ENCODE data around the gene ATR. TPM values are rescaled to one million over a fixed set of nuclear protein-coding genes. Genes with fewer than 3 reads are reported as not detected.

ATR gene
- polyA plus RNA-seq, 1 donor from 2014 or later = 26.1 TPM

- TF ChIP-seq EZH2 (IDR thresholded peaks at IDR 0.05; ENCODE audit: borderline replicate concordance, insufficient read depth, low read length, poor library complexity, severe bottlenecking) (no peak), SMC3 (conservative IDR thresholded peaks at IDR 0.05; ENCODE audit: poor library complexity) (no peak), CTCF (IDR thresholded peaks at IDR 0.05; ENCODE audit: poor library complexity, severe bottlenecking) (no peak), EP300 (conservative IDR thresholded peaks at IDR 0.05; ENCODE audit: poor library complexity, severe bottlenecking) (no peak), RAD21 (conservative IDR thresholded peaks at IDR 0.05) (no peak), MXI1 (conservative IDR thresholded peaks at IDR 0.05; ENCODE audit: poor library complexity, severe bottlenecking) (no peak), POLR2AphosphoS5 (IDR thresholded peaks at IDR 0.05) (no peak), TAF1 (IDR thresholded peaks at IDR 0.05; ENCODE audit: low read depth) (no peak)
- TF ChIP-seq, protein P1, sequence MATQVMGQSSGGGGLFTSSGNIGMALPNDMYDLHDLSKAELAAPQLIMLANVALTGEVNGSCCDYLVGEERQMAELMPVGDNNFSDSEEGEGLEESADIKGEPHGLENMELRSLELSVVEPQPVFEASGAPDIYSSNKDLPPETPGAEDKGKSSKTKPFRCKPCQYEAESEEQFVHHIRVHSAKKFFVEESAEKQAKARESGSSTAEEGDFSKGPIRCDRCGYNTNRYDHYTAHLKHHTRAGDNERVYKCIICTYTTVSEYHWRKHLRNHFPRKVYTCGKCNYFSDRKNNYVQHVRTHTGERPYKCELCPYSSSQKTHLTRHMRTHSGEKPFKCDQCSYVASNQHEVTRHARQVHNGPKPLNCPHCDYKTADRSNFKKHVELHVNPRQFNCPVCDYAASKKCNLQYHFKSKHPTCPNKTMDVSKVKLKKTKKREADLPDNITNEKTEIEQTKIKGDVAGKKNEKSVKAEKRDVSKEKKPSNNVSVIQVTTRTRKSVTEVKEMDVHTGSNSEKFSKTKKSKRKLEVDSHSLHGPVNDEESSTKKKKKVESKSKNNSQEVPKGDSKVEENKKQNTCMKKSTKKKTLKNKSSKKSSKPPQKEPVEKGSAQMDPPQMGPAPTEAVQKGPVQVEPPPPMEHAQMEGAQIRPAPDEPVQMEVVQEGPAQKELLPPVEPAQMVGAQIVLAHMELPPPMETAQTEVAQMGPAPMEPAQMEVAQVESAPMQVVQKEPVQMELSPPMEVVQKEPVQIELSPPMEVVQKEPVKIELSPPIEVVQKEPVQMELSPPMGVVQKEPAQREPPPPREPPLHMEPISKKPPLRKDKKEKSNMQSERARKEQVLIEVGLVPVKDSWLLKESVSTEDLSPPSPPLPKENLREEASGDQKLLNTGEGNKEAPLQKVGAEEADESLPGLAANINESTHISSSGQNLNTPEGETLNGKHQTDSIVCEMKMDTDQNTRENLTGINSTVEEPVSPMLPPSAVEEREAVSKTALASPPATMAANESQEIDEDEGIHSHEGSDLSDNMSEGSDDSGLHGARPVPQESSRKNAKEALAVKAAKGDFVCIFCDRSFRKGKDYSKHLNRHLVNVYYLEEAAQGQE (IDR thresholded peaks at IDR 0.05; ENCODE audit: borderline replicate concordance) = no peak
These were observed 153.8 kb downstream of the ATR start for GRCh38 chr3:142424754-142425153.

GRCh38 chr3:142418926-142419592 lies 159.5 kb downstream of the ATR start:
- H3K79me2 ChIP-seq (replicated peaks; ENCODE audit: insufficient read depth, low read length) = no peaks in the 10 kb centered on the region
- TF ChIP-seq EZH2 (IDR thresholded peaks at IDR 0.05; ENCODE audit: borderline replicate concordance, insufficient read depth, low read length, poor library complexity, severe bottlenecking) (no peak), SMC3 (conservative IDR thresholded peaks at IDR 0.05; ENCODE audit: poor library complexity) (no peak), TAF1 (IDR thresholded peaks at IDR 0.05; ENCODE audit: low read depth) (no peak), CTCF (IDR thresholded peaks at IDR 0.05; ENCODE audit: poor library complexity, severe bottlenecking) (no peak), MXI1 (conservative IDR thresholded peaks at IDR 0.05; ENCODE audit: poor library complexity, severe bottlenecking) (no peak), EP300 (conservative IDR thresholded peaks at IDR 0.05; ENCODE audit: poor library complexity, severe bottlenecking) (no peak), RAD21 (conservative IDR thresholded peaks at IDR 0.05) (no peak), POLR2AphosphoS5 (IDR thresholded peaks at IDR 0.05) (no peak)
- TF ChIP-seq, protein P1 (IDR thresholded peaks at IDR 0.05; ENCODE audit: borderline replicate concordance) = no peak
- no peaks in the 10 kb centered on the region for H3K36me3 ChIP-seq (ENCODE audit: insufficient read depth, low read length)
- H4K20me1 ChIP-seq (ENCODE audit: insufficient read depth) = no peaks in the 10 kb centered on the region
- no peaks in the 10 kb centered on the region for H3K27me3 ChIP-seq (ENCODE audit: insufficient read depth, low read depth, low read length)
- H2AFZ ChIP-seq (ENCODE audit: low read depth, low read length) = no peak overlapping the region
- H3K4me2 ChIP-seq (ENCODE audit: low read length) = no peak overlapping the region
- no peak overlapping the region for H3K4me3 ChIP-seq (ENCODE audit: low read length)
- no peaks in the 10 kb centered on the region for H3K9me2 ChIP-seq (ENCODE audit: insufficient read depth, low read length)
- H3K9ac ChIP-seq (ENCODE audit: low read length) = no peak overlapping the region
- no peaks in the 10 kb centered on the region for H3F3A ChIP-seq (ENCODE audit: insufficient read depth, low read length, poor library complexity, severe bottlenecking)
- no peaks in the 10 kb centered on the region for H3K9me3 ChIP-seq (ENCODE audit: low read length)
- no peak overlapping the region for H3K27ac ChIP-seq (ENCODE audit: low read length)

More at GRCh38 chr3:142424754-142425153, 153.8 kb downstream of the ATR start:
- no peak overlapping the region for H3K27ac ChIP-seq (ENCODE audit: low read length)
- no peaks in the 10 kb centered on the region for H3F3A ChIP-seq (ENCODE audit: insufficient read depth, low read length, poor library complexity, severe bottlenecking)
- H3K36me3 ChIP-seq (ENCODE audit: insufficient read depth, low read length) = no peaks in the 10 kb centered on the region
- no peaks in the 10 kb centered on the region for H3K9me3 ChIP-seq (ENCODE audit: low read length)
- no peak overlapping the region for H3K4me2 ChIP-seq (ENCODE audit: low read length)
- H3K27me3 ChIP-seq (ENCODE audit: insufficient read depth, low read depth, low read length) = no peaks in the 10 kb centered on the region
- no peak overlapping the region for H3K9ac ChIP-seq (ENCODE audit: low read length)
- no peak overlapping the region for H3K4me3 ChIP-seq (ENCODE audit: low read length)
- no peaks in the 10 kb centered on the region for H4K20me1 ChIP-seq (ENCODE audit: insufficient read depth)
- H3K9me2 ChIP-seq (ENCODE audit: insufficient read depth, low read length) = no peaks in the 10 kb centered on the region
- H2AFZ ChIP-seq (ENCODE audit: low read depth, low read length) = no peak overlapping the region
- no peaks in the 10 kb centered on the region for H3K79me2 ChIP-seq (replicated peaks; ENCODE audit: insufficient read depth, low read length)

Measured in neural cell (in vitro differentiated cells).